ENCODE measurements around the gene INSR.

Gene INSR

GRCh38 chr19:7295912-7296536 is 1.8 kb upstream of the INSR start:
- no peak for DNase-seq (ENCODE audit: low read depth)

DNA sequence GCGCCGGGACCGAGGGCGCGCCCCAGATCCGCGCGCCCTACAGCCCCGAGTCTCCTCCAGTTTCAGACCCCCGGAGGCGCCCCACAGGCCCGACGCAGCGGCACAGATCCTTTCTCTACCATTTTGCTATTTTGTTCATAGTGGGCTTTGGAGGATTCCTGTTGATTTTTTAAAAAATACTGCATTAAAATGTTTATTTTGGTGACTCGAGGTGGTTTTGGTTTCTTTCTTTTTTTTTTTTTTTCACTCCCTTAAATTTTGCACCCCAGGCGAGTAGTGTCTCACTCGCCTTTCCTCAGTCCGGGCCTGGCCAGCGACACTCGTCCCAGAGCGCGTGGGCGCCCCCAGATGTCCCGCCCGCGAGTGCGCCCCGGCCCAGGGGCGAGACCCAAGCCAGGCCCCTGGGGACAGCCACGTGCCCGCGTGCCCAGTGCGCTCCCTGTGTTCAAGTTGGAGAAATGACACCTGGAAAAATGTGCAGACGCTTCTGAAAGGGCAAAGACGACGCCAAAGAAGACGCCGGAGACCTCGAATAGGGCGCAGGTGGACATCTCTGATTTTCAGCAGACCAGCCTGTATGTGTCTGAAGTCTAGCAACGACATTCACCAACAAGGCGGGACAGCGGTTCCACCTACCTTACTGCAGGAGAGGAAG is 471 bp upstream of the INSR start:
- no peak for DNase-seq (ENCODE audit: low read depth)

DNA sequence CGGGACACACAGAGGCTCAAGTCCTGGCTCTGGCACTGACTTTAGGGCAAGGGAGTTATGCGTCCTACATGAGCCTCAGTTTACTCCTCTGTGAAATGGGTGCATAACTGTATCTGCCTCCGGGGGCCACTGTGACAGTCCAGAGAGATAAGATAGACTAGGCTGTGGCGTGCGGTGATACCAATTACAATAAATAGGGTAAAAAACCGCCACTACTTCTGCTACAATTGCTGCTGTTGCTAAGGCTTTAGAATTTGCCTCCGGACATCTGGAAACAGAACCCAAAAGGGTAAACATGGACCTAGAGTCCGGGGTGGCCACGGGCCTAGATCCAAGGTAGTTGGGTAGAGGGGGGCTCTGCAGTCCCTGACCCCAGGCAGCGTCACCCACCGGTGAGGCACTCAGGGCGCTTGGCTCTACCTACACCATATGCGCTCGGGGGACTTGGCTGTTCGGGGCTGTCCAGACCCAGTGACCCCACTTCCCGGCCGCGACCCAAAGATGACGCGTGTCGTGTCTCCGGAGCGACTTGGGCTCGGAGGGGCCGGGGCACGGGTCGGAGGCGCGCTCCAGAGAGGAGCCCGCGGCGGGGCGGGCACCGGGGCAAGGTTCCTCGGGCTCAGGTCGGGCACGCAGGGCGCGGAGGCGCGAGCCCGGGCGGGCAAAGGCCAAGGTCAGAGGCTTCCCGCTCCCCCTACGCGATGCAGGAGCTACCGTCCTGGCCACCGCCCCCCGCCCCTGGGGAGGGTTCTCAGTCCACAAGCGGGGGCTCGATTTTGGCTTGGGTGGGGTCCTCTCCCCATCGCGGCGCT is 1.1 kb downstream of the INSR start:
- no peak for DNase-seq (ENCODE audit: low read depth)

DNA sequence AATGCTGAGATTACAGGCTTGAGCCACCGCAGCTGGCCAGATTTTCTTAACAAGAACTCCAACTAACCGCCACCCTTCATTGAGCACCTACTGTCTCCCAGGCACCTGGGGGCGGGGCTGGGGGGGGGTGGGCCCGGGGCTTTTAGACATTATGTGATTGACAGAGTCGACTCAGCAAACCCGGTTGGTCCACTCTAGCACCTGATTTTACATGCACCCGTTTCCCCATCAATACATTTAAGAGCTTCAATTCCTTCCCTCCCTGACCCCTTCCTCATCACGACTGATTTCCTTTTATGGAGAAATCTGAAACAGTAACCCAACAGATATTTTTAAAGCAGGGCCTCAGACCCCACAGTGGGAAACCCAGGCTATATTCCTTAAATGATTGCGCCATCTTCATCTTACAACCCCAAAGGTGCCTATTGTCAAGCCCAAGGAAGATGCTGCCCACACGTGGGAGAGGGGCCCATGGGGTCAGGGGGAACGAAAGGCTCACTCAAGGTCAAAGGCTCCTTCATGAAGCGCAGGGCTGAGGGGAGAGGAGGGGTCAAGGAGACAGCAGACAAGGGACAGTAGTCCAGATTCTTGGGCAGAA is 1.8 kb downstream of the INSR start:
- no peak for DNase-seq (ENCODE audit: low read depth)

- no peak for DNase-seq (ENCODE audit: low read depth)
These were observed 5.2 kb downstream of the INSR start for GRCh38 chr19:7288977-7289376.

- DNase-seq (ENCODE audit: low read depth), result no peak
These were observed 6.1 kb downstream of the INSR start for GRCh38 chr19:7288131-7288530.

- no peak for DNase-seq (ENCODE audit: low read depth)
These were observed 6.5 kb downstream of the INSR start for GRCh38 chr19:7287722-7288121.

DNA sequence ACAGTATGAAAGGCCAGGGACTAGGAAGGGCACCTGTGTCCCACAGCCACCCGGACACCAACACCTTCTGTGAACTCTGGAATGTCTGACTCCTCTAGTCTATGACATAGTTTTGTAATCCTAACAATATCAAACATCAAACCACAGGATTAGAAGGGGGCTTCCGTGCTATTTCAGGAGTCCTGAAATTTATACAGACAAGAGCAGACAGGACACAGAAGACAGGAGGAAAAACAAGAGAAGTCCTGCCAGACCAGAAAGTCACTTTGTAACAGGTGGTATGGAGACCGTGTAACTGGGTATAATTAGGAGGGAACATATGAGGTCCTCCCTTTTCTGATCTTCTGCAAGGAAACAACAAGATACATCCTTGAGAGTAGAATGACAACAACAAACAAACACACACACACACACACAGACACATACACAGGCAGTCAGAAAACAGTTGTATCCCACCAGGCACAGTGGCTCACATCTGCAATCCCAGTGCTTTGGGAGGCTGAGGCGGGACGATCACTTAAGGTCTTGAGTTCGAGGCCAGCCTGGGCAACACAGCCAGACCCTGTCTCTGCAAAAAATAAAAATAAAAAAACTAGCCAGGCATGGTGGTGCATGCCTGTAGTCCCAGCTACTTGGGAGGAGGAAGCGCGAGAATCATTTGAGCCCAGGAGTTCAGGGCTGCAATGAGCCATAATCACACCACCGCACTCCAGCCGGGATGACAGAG is 13.1 kb downstream of the INSR start:
- DNase-seq (ENCODE audit: low read depth), result no peak

GRCh38 chr19:7272856-7273578 is 21.2 kb downstream of the INSR start:
- no peak for DNase-seq (ENCODE audit: low read depth)

GRCh38 chr19:7268705-7269098 is 25.5 kb downstream of the INSR start:
- no peak for DNase-seq (ENCODE audit: low read depth)

GRCh38 chr19:7267792-7268704 is 26.2 kb downstream of the INSR start:
- DNase-seq (ENCODE audit: low read depth), result no peak

- DNase-seq (ENCODE audit: low read depth), result no peak
These were observed 27.4 kb downstream of the INSR start for GRCh38 chr19:7266832-7267231.

DNA sequence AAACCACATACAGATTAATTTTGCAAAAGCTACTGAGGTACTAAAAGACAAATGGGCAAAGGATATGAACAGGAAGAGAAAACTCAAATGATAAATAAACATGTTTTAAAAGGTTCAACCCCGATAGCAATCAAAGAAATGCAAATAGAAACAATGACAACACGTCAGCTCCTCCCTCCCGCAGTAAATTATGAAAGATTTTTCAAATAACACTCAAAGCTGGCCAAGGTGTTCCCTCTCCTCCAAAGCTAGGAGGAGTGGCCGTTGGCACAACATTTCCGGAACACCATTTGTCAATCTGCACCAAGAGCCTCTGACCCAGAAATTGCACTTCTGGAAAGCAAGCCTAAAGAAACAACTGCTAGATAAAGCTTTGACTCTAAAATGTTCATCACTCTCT is 28.3 kb downstream of the INSR start:
- DNase-seq (ENCODE audit: low read depth), result no peak

- DNase-seq (ENCODE audit: low read depth), result no peak
These were observed 29.4 kb downstream of the INSR start for GRCh38 chr19:7264858-7265257.

DNA sequence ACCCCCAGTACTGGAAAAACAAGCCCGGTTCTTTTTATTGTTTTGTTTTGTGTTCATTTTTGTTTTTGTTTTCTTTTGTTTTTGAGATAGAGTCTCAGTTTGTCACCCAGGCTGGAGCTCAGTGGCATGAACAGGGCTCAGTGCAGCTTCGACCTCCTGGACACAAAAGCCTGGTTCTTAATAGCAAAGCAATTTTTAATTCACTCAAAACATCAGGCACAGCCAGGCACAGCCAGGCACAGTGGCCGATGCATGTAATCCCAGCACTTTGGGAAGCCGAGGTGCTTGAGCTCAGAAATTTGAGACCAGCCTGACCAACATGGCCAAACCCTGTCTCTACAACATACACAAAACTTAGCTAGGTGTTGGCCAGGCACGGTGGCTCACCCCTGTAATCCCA is 30.7 kb downstream of the INSR start:
- DNase-seq (ENCODE audit: low read depth), result no peak

DNA sequence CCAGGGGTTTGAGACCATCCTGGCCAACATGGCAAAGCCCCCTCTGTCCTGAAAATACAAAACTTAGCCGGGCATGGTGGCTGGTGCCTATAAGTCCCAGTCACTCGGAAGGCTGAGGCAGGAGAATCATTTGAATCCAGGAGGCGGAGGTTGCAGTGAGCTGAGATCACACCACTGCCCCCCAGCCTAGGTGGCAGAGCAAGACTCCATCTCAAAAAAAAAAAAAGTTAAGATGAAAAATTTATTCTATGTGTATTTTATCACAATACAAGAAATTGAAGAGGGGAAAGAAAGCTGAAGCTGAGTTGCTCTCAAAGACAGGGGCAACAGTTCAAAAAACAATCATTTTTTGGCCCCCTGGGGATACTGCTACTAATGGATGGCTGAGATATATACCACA is 31.1 kb downstream of the INSR start:
- no peak for DNase-seq (ENCODE audit: low read depth)

- DNase-seq (ENCODE audit: low read depth), result no peak
These were observed 31.7 kb downstream of the INSR start for GRCh38 chr19:7262470-7262869.

GRCh38 chr19:7260161-7260560 is 34.1 kb downstream of the INSR start:
- no peak for DNase-seq (ENCODE audit: low read depth)

DNA sequence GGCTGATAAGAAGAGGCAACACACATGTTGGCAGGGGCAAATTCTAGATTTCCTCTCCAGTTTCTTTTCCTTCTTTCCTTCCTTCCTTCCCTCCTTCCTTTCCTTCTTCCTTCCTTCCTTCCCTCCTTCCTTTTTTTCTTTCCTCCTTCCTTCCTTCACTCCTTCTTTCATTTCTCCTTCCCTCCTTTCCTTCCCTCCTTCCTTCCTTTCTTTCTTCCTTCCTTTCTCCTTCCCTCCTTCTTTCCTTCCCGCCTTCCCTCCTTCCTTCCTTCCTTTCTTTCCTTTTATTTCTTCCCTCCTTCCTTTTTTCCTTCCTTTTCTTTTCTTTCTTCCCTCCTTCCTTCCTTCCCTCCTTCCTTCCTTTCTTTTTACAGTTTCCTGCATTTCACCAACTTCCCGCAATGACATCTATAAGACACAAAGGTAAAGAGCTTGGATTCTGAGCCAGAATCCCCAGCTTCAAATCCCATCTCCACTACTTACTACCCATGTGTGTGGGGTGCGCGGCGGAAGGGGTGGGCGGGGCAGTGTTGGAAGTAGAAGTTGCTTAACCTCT is 35.3 kb downstream of the INSR start:
- DNase-seq (ENCODE audit: low read depth), result no peak

Measured in activated T-helper 9 cell treated with anti-CD3 and anti-CD28 coated beads, Interleukin-2, amount 50 U/mL, for 16 hours (primary cell).